GM12874 (cell line): ENCODE results near the gene UBE2QL1.

Experiments used
- TF ChIP-seq, protein P1 (sequence below): IDR thresholded peaks from 2 replicates; pipeline ENCODE4 v1.5.1; 2011; ENCODE audit warnings: low read depth, mild to moderate bottlenecking, control low read depth, low read length, moderate library complexity; ENCODE audit not compliant: insufficient read depth

Gene UBE2QL1

DNA sequence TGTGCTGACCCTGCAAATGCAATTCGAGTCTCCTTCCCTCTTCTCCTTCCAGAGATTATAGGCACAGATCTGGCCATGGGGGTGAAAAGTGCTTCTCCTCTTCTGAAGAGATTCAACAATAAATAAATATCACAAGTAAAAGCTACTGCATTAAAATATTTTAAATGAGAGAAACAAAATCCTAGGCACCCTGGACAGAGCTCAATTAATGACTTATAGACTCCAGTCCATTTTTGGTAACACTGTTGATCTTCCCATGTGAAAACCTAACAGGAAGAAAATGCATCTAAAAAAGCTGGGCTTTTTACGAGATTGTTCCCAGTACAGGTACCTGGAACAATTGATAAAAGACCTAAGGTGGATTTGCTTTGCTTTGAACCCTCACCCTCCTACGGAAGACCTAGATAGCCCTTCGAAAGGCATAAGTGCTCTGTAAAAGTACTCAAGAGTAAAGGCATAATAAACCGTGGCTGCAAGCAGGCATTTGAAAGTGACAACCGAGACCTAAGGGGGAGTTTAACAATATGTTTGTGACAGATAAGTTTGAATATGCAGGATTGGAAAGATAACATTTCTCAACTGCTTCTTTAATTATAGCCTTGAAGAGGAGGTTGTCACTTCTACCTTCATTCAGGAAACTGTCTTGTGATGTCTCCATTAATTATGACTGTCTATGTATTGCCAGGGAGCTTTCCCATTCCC, 41.0 kb upstream of the UBE2QL1 start:
- TF ChIP-seq, protein P1, sequence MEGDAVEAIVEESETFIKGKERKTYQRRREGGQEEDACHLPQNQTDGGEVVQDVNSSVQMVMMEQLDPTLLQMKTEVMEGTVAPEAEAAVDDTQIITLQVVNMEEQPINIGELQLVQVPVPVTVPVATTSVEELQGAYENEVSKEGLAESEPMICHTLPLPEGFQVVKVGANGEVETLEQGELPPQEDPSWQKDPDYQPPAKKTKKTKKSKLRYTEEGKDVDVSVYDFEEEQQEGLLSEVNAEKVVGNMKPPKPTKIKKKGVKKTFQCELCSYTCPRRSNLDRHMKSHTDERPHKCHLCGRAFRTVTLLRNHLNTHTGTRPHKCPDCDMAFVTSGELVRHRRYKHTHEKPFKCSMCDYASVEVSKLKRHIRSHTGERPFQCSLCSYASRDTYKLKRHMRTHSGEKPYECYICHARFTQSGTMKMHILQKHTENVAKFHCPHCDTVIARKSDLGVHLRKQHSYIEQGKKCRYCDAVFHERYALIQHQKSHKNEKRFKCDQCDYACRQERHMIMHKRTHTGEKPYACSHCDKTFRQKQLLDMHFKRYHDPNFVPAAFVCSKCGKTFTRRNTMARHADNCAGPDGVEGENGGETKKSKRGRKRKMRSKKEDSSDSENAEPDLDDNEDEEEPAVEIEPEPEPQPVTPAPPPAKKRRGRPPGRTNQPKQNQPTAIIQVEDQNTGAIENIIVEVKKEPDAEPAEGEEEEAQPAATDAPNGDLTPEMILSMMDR, result no peak

DNA sequence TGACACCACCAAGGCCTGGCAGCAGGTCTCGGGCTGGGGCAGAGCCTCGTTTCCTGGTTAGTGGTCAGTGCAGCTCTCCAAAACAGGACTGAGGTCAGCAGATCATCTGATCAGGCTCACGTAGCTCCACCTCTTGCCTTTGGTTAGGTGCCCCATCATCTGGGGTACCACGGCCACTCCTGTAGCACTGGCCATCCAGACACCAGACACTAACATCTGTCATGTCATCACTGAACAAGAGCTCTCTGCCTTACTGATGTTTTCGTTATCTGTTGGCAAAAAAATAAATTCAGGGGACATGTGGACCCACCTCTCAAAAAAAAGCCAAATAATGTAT, 40.4 kb upstream of the UBE2QL1 start:
- TF ChIP-seq, protein P1, result no peak

DNA sequence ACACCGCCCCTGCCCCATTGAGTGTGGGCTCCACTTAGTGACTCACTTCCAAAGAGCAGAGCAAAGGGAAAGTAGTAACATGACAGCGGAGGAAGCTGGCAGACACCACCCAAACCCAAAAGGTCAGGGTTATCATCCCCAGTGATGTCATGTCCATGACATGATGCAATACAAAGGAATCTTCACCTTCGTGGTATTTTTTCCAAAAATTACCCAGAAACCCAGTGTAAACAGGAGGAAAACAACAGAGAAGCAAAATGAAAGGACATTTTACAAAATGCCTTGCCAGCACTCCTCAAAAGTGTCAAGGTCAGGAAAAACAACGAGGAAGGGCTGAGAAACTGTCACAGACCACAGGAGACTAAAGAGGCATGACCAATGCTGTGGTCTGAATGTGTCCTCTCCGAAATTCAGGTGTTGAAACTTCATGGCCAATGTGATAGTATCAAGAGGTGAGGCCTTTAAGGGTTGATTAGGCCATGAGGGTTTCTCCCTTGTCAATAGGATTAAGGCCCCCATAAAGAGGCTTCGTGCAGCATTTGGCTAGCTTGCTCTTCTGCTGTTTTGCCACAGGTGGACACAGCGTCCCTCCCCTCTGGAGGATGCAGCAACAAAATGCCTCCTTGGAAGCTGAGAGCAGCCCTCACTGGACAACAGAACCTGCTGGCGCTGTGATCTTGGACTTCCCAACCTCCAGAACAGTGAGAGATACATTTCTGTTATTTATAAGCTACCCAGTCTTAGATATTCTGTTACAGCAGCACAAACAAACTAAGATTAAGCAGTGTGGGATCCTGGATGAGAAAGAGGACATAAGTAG, 39.8 kb upstream of the UBE2QL1 start:
- TF ChIP-seq, protein P1, result no peak

- TF ChIP-seq, protein P1, result no peak
These were observed 38.2 kb upstream of the UBE2QL1 start for GRCh38 chr5:6410421-6410820.

DNA sequence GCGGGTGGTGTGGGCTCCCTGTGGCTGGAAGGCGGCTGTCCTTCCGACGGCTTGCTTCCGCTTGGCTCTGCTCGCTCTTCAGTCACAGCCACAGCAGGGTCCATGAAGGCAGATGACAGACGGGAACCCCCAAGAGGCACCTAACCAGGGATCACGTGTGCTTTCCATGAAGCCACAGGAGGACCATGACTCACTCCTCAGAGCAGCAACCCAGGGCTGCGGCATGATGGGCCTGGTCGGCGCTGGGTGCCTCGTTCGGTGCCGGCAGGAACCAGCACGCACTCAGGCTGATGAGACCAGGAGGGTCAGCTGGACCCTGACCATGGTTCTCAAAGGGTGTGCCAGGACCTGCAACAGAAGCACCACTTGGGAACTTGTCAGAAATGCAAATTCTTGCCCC, 37.5 kb upstream of the UBE2QL1 start:
- TF ChIP-seq, protein P1, result no peak

GRCh38 chr5:6412811-6413210, 35.8 kb upstream of the UBE2QL1 start:
- TF ChIP-seq, protein P1, result no peak

GRCh38 chr5:6417657-6418056, 31.0 kb upstream of the UBE2QL1 start:
- TF ChIP-seq, protein P1, result no peak
